NCI-H345 treated with DMSO at 0.1 percent for 48 hours (cell line): ENCODE measurements around the gene EMILIN3.

Experiments
- DNase-seq: peaks from one replicate; lab custom pipeline; 2025; ENCODE audit not compliant: unreplicated experiment; lab: John Stamatoyannopoulos, UW

EMILIN3 gene

DNA sequence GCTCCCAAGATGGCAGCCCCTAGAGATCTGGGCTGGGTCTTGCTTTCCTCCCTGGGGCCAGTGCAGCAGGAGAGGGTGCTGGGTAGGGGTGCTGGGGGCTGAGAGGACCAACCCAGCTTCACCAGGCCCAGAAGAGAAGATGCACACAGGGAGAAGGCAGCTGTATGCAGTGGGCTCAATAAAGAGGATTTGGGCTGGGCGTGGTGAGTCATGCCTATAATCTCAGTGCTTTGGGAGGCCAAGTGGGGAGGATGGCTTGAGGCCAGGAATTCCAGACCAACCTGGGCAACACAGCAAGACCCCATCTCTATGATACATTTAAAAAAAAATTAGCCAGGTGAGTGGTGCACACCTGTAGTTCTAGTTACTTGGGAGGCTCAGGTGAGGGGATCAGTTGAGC, 25.7 kb upstream of the EMILIN3 start:
- DNase-seq: no peak

DNA sequence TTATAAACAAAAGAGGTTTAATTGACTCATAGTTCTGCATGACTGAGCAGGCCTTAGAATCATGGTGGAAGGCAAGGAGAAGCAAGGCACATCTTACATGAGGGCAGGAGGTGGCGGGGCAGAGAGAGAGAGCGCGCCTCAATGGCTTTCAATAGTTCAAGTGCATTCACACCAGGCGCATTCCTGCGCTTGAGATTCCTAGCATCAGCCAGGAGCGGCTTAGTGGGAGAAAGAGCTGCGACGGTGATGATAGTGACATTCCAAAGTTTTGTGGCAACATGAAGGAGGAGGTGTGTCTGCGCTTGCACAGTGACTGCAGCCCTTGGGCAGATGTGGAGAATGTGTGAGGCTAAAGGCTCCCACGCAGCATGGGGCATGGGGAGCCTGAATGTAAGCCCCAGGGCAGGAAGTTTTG, 25.0 kb upstream of the EMILIN3 start:
- no peak for DNase-seq

DNA sequence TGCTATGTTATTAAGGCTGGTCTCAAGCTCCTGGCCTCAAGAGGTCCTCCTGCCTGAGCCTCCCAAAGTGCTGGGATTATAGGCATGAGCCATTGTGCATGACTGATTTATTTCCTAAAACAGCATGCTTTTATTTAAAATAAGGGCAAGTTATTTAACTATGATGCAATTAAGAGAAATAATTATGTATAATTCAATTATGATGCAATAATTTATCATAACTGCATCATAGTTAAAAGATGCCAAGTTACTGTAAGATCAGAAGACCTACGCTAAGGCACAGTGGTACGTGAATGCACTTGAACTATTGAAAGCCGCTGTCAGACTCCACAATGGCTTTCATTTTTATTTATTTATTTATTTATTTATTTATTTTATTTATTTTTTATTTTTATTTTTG, 24.3 kb upstream of the EMILIN3 start:
- DNase-seq: no peak

DNA sequence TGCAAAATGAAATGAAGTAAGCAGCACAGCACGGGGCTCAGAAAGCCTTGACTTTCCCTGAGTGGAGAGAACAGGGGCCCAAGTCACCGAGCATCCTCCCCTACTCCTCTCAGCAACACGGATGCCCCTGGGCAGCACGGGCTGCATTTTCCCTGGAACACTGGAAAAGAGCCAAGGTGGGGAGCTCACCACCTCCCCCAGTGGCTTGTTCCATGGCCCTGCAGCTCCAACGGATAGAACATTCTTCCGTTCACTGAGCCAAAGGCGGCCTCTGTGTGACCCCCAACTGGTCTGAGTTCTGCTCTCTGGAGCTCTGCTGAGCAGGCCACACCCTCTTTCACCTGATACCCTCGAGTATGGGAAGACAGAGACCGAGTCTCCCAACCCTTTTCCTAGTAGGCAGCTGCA, 20.8 kb upstream of the EMILIN3 start:
- no peak for DNase-seq

DNA sequence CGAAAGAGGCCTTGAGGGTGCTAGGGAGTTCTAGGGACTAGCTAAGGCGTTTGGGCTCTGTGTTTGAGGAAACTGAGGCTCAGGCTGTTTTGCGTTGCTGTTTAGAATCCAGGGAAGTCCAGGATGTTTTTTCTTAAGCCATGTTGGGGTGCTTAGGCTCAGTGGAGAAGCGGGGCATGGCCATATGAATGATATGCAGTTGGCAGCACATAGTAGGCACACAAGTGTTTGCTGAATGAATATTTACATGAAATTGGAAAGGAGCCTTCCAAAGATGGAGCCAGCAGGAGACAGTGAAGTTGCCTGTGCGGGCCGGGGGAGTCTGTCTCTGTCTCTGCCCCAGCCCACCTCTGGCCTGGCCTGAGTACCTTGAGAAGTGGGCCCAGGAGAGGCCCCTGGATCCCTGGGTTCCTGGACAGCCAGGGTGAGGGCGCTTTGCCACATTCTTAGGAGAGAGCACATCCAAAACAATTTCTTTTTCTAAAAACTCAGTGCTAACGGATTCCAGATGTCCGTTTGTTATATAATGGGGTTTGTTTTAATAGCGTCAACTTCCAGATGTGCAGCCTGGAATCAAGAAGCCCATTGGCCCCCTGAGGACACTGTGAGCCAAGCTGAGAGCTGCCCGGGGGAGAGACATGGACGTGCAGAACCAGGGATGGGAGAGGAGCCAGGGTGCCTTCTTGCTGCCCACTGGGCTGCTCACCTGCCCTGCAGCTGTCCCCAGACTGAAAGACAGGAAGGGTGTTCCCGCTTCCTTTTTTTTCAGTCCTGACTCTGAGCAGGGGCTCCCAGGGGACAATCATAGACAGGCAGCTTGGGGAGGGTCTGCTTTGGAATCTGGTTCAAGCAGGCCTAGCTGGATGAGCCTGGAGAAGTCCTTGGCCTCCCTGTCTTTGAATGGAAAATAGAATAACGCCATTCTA, 20.1 kb upstream of the EMILIN3 start:
- no peak for DNase-seq

DNA sequence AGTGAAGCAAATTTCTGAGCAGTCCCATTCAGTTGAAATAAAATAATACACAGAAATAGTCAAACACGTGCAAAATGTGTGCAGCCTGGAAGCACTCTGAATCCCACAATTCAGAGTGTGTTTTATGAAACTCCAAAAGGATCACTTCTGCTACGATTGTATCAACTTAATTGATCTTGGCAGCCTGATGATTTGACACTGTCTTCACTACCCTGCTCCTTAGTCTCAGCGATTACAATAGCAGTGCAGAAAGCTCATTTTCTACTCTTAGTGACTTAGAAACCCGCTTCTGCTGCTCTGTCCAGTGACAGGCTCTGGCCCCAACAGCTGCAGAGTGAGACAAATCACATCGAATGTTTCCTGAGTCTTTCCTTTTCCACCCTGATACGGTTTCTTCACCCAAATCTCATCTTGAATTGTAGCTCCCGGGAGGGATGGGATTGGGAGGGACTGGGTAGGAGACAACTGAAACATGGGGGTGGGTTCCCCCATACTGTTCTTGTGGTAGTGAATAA, 16.2 kb upstream of the EMILIN3 start:
- DNase-seq: no peak

DNA sequence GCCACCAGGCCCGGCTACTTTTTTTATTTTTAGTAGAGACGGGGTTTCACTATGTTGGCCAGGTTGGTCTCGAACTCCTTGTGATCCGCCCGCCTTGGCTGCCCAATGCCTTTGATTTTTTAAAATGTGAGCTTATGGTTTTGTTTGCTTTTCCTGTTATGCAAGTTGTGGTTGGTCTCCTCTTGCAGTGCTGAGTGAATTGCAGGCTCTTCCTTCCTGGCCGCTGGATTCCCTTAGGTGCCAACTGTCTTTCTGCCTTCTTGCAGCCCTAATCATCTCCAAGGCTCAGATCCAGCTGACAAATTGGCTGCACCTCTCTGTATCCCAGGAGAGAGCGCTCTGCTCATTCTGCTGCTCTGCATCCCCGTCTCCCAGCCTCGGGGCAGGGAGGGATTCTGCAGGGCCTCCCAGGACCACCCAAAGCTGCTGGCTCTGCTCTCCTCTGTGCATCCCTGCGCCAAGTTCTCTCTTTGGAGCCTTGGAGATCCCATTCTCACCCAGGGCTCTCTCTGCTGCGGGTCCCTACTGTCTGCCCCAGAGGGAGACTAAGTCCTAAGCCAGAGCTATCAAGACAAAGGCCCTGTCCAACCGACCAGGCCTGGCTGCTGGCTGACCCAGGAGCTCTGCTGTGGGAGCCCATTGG, 14.1 kb upstream of the EMILIN3 start:
- DNase-seq: no peak

DNA sequence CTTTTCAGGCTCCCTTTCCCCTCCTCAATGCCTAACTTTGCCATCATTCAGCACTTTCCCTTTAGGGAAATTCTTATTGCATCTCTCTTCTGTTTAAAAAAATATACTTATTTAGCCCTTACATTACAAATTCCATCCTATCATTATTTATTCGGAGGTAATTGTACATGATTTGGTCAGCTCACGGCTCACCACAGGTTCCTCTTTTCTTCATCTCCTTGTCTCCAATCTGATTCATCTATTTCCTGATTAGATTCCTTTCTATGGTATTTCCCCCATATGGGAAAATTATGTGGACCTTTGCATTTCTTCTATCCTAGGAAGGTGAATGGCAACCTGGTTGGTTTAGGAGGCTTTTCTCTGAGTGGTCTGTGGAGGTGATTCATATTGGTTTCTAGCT, 12.9 kb upstream of the EMILIN3 start:
- no peak for DNase-seq

DNA sequence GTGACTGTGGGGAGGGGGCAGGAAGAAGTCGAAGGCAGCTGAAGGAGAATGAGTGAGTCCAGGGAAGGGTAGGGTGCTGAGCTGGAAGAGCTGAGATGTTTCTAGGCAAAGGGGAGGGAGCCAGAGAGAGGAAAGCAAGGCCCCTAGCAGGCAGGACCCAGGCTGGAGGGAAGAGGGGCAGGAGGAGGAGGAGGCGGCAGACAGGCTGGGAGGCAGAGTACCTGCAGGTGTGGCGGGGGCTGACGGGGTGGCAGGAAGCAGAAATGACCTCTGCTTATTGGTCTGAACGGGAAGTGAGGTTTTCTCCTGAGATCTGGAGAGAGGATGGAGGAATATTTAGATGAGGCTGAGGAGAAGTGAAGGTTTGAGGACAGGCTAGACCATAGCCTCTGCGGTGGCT, 10.7 kb upstream of the EMILIN3 start:
- no peak for DNase-seq

DNA sequence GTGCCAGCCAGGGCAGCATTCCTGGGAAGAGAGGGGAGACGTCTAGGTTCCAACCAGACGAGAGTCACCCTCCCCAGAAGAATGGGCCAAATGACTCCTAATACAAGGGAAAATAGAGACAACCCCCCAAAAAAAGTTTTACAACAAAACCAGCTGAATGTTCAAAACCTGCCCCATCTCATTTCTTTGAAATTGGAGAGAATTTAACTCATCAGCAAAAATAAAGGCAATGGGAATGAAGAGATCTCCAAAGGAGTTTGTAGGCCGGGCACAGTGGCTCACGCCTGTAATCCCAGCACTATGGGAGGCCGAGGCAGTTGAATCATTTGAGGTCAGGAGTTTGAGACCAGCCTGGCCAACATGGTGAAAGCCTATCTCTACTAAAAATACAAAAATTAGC, 9.7 kb upstream of the EMILIN3 start:
- no peak for DNase-seq

DNA sequence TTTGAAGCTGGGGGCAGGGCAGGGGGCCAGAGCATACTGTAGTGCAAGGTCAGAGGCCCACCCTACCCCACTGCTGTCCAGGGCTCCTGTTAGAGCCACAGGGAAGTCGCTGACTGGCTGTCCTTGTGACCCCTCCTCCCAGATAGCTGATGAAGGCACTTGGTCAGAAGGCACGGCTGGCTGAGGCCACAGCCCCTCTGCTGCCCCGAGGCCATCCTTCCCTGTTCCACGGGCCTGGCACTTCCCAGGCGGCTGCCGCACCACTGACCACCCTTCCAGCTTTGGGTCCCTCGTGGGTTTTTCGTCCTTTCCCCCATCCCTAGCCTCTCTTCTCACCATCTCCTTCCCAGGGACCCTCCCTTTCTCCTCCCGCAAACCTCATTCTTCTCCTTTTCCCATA, 9.2 kb upstream of the EMILIN3 start:
- no peak for DNase-seq

DNA sequence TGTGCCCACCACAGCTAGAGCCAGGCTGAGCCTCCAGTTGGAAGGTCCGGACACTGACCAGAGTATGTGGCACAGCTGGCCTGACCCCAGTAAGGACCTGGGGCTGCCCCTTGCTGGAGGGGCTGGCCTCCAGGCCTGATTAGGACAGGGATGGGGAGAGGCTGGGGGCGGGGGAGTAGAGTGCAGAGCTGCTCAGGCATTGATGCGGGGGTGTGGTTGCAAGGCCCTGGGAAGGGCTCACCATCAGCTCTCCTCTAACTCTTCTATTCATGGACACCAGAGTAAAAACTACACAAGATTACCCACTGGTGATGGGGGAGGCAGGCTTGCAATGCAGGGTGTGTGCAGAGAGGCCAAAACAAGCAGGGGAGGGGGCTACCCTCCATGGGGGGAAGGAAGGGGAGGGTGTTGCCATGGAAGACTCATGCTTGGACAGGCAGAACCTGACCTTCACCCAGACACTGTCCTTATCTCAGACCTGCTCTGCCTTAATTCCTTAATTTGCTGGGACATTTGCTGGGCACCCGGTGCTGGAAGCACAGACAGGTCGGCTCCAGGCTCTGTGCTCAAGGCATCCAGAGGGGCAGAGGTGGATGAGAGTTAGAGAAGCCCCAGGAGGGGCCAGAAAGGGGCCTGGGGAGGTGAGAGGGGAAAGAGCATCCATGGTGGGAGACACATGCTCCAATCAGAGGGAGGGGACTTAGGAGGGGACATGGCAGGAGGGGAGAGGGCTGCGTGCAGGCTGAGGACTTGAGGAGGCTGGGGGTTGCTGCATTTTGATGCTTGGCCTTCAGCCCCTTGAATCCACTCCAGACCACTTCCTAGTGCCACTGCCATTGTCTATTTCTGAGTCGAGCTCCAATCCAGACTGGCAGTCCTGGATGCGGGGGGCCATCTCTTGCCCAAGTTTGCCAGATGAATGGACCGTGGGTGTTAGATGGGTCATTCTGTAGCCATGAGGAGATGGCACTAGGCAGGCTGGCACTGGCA, 7.6 kb upstream of the EMILIN3 start:
- DNase-seq: no peak

DNA sequence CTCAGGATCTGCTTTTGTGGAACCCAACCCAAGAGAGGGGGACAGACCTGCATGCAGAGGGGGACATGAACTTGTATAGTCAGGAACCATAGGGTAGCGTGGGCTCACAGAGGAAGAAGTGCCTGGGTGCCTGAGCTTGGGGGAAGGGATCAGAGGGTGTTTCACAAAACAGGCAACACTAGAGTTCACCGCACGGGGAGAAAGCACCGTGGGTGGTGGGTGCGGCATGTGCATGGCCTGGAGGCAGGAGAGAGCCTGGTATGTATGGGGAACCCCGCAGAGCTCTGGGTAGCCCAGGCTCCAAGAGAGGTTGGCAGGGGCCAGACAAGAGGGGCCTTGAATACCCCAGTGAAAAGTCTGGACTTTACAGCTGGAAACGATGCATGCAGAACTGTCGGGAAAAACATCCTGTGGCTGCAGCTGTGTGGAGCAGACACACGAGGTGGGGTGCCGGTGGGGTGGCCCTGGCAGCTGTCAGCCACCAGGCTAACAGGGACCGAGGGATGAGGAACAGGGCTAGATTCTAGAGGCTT, 6.7 kb upstream of the EMILIN3 start:
- peak; percentile 25 for DNase-seq

DNA sequence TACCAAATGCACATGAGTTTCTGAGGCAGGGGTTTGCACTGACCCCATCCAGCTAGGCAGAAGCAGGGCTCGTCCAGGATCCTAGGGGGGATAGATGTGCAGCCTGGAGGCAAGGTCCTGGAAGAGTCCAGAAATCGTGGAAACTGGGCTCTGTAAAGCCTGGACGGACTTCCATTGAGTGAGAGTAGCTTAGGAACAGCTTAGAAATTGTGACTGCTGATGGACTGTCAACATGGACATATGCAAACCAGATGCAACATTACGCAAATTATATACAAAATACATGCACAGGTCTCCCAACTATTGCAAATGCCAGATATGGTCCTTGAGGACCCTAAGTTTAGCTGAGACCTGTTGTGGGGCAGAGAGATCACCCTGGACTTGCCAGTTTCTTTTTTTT, 4.8 kb upstream of the EMILIN3 start:
- no peak for DNase-seq

DNA sequence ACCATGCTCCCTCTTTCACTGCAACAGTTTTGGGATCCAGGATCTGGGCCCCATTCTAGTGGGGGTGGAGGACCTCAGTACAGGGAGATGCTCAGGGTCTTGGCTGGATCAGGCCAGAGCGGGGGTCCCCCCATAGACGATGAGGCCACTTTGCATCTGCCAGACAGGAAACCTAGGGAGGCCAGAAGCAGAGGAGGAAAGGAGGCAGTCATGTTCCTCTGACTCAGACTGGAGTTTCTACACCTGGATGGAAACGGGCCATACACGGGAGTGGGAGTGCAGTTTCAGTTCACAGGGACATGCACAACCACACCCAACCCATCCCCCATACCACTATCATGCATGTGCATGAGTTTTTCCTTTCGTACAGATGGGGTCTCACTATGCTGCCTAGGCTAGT, 3.6 kb upstream of the EMILIN3 start:
- DNase-seq: no peak

DNA sequence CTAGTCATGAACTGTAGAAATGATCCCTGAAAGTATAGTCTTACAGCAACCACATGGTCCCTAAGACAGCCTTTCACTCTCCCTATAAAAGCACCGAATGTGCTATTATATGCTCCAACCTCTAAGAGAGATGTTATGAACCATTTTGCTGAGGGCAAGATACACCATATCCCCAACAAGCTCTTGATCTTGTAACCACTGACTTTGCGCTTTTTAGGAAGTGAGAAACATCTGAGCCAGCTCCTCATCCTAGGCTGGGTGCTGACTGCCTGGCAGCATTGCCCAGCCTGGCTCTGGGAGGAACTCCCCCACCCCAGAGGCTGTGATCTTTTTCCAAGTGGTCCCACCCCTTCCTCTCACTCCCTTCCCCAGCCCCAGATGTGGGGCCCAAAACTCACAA, 3.1 kb upstream of the EMILIN3 start:
- no peak for DNase-seq

DNA sequence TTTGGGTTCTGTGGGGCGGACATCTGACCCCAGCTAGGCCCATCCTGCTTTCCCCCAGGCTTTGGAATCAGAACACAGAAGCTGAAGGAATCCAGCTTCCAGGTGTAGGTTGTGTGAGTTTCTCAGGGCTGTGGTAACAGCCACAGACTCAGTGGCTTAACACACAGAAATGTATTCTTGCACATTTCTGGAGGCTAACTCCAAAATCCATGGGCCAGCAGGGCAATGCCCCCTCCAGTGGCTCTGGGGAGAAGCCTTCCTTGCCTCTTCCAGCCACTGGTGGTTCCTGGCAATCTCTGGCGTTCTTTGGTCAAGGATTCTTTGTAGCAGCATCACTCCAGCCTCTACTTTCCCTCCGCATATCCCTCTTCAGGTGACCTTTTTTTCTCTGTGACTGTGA, 1.3 kb upstream of the EMILIN3 start:
- no peak for DNase-seq

DNA sequence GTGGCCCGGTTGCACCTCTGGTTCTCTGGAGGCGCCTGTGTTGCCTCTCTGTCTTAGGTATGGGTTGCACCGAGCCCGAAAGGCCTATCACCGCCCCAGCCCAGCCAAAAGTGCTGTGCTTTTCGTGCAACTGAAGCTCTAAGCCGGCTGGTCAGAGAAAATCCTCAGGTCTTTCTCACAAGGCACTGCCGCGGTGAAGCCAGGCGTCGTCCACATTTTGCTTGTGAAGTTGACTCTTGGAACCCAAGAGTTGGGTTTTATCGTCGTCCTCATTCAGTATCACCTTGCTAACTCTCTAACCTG, 726 bp upstream of the EMILIN3 start:
- DNase-seq: no peak

DNA sequence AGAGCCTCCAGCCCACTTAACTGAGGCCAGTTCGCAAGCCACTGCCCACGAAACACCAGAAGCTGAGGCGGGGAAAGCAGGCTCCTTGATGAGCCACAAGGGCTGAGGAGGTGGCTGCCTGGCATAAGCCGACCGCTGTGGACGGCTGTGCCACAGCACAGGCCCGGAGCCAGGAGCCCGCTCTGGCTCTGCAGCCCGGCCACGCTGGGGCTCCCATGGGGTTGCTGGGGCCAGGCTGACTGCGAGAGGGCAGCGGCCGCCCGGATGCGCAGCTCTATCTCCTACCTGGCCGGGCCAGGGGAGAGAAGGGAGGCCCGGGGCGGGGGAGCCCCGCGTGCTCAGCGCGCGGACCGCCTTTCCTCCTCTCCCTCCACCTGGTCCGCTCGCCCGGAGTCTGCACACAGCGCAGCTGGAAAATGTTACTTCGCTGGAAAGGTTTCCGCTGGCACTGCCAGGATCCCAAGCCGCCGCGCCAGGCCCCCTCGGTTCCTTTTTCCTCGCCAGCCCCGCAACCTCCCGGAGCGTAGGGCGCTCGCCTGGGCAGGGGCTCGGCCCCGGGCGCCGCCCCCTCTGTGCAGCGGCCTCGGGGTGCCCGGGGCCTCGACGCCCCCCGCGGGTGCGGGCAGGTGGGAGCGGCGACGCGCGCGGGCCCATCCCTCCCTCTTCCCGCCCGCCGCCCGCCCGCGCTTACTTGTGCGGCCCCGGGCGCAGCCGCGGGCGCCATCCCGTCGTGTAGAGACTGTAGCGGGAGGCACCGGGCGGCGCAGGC, 657 bp downstream of the EMILIN3 start:
- DNase-seq: no peak

DNA sequence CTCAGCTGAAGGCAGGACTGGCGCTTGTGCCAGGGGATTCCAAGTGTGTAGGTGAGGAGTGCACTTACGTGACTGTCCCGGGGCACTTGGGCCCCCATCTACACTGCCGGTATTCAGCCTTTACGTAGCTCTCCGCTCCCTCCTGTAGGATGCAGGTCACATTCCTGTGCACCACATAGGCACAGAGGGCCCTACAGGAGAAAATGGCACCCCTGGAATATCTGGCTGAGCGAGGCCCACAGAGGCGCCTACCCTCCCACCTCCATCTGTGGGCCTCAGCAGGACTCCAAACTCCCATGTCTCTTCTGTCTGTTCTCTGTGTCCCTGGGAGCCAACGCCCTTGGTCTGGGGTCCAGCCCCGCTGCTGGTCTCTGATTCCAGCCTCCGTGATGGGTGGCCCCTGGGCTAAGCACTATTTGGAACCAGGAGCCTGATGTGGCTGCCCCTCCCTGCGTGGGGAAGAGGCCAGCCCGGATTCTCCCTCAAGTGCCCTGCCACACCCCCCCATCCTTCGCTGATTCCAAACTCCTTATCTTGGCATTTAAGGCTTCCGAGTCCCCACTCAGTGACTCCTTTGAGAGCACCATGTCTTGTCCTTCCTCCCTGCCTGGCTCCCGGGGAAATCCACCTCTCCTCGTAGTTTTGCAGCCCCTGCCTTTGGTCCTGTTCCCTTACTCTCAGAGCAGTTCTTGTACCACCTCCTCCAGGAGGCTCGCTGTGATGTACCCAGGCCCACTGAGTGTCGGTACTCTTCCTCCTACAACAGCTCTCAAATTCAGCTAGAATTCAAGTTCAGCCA, 1.5 kb downstream of the EMILIN3 start:
- DNase-seq: no peak
